Raji (cell line): ENCODE data around the gene DAND5.

ENCODE experiments used
- POLR2A ChIP-seq: IDR thresholded peaks from 2 replicates; pipeline ENCODE4 v1.6.1; 2011; ENCODE audit warnings: low read depth, low read length, control low read depth; ENCODE audit not compliant: insufficient read depth

The DAND5 gene

DNA sequence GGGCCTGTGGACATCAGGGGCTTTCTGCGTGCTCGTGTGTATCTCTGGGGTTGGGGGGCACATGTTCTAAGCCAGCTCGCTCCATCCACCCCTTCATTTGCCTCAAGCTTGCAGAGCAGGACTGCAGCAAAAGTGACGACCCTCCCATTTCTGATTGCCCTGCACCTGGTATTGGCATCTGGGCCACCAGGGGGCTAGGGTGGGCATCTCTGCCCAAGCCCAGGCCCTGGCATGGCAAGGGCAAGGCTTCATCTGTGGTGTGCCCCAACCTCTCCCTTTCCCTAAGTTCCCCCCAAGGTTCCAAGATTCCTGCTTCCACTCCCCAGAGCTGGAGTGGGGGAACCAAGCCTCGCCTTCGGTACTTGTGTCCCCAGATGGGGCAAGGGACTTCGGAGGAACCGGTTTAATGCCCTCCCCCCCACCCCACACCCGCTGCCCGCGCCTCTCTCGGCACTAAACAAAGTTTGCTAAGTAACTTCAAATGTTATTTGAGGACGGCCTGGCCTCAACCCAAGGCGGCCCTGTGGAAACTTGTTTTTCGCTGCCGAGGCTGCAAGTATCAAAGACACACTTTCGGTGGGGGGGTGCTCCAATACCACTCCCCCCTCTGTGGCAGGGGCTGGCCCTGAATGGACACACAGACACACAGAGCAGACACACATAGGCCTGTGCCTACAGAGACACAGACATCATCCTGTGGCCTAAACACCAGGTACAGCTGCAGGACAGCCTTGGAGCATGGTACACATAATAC is 38.1 kb downstream of the DAND5 start:
- no peak for TF ChIP-seq POLR2A

DNA sequence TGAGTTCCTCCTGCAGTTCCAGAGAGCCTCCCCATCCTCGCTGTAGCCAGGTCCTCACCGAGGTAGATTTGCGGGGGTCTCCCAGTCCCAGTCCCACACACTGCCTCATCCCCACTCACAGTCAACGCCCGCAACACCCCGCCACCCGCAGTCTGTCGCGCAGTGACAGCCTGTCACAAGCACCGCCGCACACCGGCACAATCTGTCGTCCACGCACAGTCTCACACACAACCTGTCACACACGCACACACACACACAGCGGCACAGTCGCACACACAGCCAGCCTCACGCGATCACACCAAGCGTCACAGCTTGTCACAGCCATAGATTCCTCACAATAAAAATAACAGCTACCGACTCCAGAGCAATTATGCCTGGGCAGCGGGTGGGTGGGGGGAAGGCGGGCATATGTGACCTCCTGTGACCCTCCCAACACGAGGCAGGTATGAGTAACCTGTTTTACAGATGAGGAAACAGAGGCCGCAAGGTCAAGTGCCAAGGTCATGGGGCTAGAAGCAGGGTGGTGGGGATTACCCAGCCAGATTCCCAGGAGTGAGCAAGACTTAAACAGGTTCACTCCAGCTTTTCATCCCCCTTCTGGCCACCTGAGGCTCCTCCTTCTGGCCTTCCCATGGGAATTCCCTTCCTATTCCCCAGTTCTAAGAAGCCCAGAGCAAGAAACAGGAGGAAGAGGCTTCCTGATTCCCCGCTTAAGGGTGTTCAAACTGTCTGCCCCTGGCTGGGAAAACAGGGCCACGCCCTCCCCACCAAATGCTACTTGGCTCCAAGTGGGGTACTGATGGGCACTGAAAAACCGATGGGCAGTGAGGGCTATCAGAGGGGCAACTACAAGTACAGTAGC is 39.8 kb downstream of the DAND5 start:
- TF ChIP-seq POLR2A = no peak

DNA sequence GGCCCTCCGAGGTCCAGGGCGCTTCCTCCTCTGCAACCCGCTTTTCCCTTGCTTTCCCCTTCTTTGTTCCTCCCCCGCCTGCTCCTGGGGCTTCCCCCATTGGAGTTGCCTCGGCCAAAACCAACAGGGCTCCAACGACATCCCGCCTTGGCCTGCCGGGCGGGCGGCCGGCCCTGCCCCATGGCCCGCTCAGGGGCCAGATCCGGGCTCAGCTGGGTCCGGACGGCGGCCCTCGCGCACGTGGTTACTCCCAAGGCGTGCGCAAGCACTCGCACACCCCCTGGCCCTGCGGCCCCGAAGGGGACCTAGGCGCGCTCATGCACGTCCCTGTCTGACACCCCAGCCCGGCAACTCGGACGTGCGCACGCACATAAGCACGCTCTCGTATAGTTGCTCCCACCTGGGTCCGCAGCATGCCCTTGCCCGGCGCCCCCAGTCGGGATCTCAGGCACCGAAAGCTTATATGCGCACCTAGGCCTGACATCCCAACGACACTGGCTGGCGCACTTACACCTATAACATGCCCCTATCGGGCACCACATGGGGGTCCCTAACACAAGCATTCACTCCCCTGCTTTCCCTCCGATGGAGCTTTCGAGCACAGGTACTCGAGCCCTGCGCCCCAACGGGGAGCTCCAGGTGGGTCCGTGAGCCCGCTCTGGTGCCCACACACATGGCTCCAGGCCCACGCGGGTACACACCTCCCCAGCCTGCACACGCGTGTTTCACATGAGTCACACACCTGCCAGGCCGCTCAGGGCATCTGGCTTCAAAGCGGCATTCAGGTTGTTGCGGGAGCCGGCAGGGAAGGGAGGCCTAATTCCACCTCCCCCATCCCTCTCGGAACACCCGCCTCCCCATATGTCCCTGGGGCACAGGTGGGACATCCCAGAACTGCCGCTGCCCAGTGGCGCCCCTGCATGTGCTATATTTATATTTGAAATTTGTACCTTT is 40.9 kb downstream of the DAND5 start:
- no peak for TF ChIP-seq POLR2A

DNA sequence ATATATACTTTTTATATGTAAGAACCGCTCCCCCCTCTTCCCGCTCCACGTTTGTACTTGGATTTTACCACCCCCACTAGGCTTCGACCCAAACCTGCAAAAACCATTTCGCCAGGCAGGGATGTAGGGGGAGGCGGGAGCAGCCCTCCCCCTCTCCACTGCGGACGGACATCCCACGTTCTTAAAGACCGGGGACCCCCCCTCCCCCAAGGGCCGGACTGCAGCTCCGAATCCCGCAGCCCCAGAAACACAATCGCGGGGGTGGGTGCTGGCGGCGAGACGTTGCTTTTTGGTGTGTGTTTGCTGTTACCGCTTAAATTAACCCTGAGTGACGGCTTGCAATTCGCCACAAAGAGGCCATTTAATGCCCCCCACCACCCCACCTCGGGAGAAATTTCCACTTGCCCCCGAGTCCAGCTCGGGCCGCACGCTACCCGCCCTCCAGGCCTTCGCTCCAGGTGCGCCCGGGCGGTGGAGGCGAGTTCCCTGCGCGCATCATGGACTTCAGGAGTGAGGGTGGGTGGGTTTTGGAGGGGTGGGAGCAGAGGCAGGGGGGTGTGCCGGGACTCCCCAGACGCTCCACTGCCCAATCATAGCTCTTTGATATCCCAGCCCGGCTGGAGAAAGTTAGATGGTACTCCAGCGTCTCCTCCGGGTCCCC is 41.7 kb downstream of the DAND5 start:
- TF ChIP-seq POLR2A = no peak

DNA sequence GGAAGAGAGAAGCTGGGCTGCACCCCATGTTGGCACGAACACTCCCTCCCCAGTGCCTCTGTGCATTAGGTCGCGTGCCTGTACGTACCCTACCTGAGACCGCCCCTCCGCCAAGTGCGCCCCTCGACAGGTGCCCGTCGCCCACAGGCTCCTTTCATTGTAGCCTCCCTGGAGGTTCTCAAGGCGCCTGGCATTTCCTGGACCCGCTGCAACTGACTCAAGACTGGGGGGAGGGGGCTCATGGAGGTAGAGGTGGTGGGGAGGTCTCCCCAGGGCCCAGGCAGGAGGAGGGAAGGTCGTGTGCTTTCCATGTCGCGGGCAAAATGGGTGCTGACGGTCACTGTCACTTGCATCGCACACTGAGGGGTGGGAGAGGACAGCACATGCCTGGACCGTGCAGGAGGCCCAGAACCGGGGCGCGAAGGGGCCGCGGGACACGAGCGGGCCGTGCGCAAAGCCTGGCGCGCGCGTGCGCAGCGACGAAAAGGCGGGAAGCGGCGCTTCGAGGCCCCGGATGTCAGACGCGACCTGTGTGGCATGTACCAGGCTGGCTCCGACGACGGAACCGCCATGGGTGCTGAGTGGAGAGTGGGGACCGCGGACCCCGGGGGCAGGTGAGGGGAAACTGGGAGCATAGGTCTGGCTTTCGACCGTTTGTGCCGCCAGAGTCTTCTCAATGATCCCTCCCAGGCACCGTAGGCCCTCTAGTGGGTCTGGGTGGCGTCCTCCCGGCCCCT is 42.4 kb downstream of the DAND5 start:
- TF ChIP-seq POLR2A = no peak

DNA sequence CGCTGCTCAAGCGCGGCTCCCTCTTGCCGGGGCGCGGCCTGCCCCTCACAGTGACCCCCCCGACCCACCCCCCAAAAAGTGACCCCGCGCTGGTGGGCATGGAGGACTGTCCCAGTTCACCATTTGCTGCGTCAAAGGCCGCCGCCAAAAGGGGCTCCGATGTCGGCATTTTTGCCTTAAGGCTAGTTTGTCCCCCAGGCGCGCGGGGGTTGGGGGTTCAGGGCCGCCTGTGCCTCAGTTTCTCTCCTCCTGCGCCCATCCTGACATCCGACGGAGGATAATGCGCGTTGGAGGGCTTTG is 43.0 kb downstream of the DAND5 start:
- TF ChIP-seq POLR2A = no peak

DNA sequence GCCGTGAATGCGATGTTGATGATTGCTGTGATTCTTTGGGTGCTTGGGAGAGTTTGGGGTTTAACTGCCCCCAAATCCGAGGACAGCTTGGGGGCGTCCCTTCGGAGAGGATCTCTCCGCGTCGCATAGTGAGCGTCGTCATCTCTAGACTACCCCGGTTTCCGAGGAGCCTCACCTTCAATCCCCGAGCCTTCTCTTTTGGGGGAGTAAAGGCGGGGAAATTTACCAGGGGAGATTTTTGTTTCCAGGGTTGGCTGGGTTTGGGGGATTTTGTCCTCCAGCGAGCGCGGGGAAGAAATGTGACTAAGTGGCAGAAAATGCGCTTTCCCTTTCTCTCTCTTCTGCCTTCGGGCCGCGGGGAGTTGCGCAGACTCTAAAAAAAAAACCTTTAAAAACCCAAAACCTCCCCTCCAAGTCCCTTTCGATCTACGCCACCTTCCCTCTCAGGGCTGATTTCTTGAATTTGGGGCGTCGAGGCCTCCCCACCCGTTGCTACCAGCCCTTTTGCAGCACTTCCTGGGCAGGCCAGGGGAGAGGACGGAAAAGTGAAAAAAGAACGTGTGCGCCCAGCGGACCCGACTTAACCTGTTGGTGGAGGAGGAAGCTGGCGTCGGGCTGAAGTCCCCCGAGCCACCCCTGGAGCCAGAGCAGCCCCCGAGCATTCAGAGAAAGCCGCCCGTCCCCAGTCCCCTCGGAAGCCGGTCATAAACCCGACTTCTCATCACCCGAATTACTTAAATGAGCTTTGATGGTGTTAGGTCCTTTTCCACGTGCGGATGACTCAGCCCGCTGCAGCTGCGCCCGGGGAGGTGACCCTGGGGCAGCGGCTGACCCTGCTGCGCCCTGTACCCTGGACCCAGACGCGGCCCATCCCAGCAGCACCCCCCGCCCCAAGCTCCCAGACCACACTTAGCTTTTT is 43.6 kb downstream of the DAND5 start:
- TF ChIP-seq POLR2A = no peak

DNA sequence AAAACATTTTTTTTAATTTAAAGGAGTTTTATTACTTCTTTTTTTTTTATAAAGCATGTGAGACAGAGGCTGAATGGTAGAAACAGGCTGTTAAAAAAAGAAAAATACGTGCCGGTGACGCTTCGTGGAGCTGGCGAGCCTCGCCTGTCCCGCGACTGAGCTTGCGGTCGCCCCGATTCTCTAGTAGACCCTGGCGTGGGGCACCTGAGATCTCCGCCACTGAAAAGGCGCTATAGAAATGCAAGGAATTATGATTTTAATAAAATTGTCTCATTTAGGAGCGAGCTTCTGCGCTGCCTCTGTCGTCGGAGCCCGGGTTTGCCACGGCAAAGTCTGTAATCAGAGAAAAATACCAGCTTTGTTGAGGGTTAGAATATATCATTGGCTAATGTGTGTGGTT is 44.3 kb downstream of the DAND5 start:
- no peak for TF ChIP-seq POLR2A

DNA sequence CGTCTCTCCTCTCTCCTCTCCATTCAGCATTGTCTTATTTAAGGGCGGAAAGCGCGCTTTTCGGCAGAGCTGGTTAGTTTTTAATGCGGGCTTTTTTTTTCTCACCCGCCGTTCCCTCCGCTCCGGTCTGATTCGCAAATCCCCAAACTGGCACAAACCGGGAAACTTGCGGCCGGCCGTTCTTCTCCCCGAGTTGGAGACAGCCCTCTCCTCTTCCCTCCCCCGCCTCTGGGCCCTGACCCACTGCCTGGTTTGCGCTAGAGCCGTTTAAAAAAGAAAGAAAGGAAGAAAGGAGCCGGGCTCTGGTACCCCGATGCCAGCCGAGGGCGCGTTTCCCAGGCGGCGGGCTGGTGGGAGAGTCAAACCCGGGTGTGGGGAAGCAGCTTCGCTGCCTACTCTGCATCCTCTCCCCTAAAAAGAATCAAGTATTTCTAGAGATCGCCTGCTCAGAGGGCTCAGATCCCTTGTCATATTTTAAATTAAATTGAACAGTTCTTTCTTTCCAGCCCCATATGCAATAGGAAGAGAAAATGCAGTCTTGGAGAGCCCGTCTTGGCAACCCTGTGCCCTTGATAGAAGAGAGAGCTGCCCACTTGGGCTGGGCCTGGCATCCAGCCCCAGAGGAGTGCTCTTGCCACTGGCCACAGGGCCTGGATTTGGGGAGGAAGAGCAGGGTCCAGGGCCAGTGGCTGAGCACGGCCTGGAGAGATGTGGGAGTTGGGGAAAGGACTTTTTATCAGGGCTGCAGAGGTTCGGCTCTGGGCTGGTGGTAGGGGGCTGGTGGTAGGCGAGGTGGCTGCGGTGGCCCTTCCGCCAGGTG is 44.9 kb downstream of the DAND5 start:
- TF ChIP-seq POLR2A = no peak

DNA sequence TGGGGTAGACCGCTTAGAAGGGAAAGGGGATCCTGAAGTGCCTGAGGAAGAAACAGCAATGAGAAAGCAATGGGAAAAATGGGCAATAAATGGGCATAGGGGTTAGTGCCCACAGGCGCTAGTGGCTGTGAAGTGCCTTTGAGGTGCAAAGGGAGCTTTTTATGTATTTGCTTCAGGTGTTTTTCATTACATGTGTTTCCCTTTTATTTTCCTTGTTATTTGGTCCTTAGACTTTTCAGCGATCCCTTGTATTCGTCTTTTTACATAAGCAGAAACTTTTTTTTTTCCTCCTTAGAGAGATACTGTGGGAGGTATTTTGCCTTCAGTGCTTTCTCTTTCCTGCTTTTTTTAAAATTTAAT is 45.5 kb downstream of the DAND5 start:
- TF ChIP-seq POLR2A = no peak

DNA sequence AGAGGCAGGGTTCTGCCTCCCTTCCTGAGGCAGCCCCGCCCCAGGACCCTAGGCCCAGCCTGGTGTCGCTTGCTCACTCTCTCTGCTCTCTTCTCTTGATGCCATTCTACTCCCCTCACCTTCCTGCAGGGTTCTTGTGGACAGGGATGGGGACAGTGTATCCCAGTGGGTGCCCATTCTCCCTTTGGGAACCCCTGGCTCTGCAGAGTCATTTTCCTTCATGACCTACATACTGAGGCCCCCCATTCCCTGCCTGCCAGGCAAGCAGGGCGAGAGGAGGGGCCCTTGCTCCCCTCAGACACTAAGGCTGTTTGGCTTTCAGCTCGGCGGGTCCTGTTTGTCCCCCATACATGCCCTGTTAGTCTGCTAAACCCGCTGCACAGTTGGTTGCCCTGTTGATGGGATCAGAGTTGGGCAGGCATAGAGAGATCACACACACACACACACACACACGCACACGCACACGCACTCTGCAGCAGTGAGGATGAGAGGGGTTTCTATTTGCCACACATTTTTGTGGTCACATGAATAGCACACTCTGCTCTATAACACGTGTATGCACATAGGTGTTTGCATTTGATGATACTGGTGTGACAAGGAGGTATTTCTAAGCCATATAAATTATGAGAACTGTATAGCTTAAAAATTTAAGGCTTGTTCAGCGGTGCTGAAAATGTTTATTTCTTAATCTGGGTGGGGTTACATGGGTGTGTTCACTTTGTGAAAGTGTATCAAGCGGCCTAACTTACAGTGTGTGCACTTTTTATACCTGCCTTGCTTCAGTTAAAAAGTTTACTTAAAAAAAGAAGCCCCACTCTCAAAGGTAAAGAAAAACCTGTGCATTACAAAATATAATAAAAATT is 46.2 kb downstream of the DAND5 start:
- no peak for TF ChIP-seq POLR2A

DNA sequence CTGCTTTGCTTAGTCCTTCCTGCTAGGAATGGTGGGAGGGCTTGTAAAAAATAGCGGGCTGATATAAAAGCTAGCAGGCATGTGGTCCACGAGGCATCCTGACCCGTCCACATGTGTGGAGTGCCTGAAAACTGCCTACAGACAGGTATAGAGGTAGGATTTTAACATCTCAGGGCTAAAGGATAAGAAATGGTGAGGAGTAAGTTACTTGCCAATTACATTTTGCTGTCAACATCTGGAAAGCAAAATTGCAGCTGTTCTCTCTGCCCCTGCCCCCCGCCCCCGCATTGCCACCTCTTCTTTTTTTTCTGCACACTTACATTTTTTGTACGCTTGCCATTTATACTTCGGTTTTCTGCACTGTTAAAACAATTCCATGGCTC is 46.9 kb downstream of the DAND5 start:
- TF ChIP-seq POLR2A = no peak
